Osteoblast (primary cell): ENCODE results near the gene NTRK3. TPM values are rescaled to one million over a fixed set of nuclear protein-coding genes. Genes with fewer than 3 reads are reported as not detected.
"Not testable (repeated sequence)": the region's sequence is repeated elsewhere in the genome, so short reads cannot be mapped to it uniquely, and the experiment has no call there.

Source experiments
- DNase-seq: peaks from one replicate; pipeline ENCODE4 v3.0.0; 2011; ENCODE audit warnings: low spot score, mixed read lengths; ENCODE audit not compliant: insufficient read length; ENCODE audit errors: missing footprints
- H2AFZ ChIP-seq: 2 replicates; pipeline ENCODE4 v1.6.0; 2011; ENCODE audit warnings: mild to moderate bottlenecking, low read length
- H3K27ac ChIP-seq: 2 replicates; pipeline ENCODE4 v1.5.1; 2011; ENCODE audit warnings: mild to moderate bottlenecking, low read depth, low read length, moderate library complexity
- H3K27me3 ChIP-seq: 2 replicates; pipeline ENCODE4 v1.6.0; 2012; ENCODE audit warnings: mild to moderate bottlenecking, control low read depth, inconsistent platforms, low read length, moderate library complexity; ENCODE audit not compliant: insufficient read depth
- H3K36me3 ChIP-seq: 2 replicates; pipeline ENCODE4 v1.5.1; 2011; ENCODE audit warnings: mild to moderate bottlenecking, low read length, control low read depth, moderate library complexity; ENCODE audit not compliant: insufficient read depth
- H3K4me1 ChIP-seq: 2 replicates; pipeline ENCODE4 v1.5.1; 2011; ENCODE audit warnings: mild to moderate bottlenecking, low read length, control low read depth, moderate library complexity; ENCODE audit not compliant: insufficient read depth
- H3K4me2 ChIP-seq: 2 replicates; pipeline ENCODE4 v1.6.0; 2011; ENCODE audit warnings: mild to moderate bottlenecking, low read length; ENCODE audit not compliant: insufficient read depth
- H3K4me3 ChIP-seq: fragments of 200-600 bp; sonication (generic); 3 replicates; pipeline ENCODE4 v1.5.1; 2012; ENCODE audit warnings: mild to moderate bottlenecking, low read length, inconsistent platforms; ENCODE audit not compliant: insufficient read depth
- H3K79me2 ChIP-seq: 2 replicates; pipeline ENCODE4 v1.6.0; 2012; ENCODE audit warnings: mild to moderate bottlenecking, low read length, control low read depth, inconsistent platforms; ENCODE audit not compliant: insufficient read depth
- H3K9me3 ChIP-seq: 2 replicates; pipeline ENCODE4 v1.5.1; 2011; ENCODE audit warnings: low read depth, low read length, control low read depth
- H4K20me1 ChIP-seq: 2 replicates; pipeline ENCODE4 v1.6.0; 2012; ENCODE audit warnings: mild to moderate bottlenecking, low read length, control low read depth; ENCODE audit not compliant: insufficient read depth
- CTCF ChIP-seq: IDR thresholded peaks from 2 replicates; pipeline ENCODE4 v1.5.1; 2011; ENCODE audit warnings: mild to moderate bottlenecking, low read depth, low read length, moderate library complexity; ENCODE audit errors: extremely low read depth
- total RNA-seq: library from RNA; depleted of rRNA; stranded (reverse); fragments of >200 nt; gene quantifications from 2 replicates; pipeline ENCODE4 v1.2.3, GENCODE V29; 2012

NTRK3 gene
- total RNA-seq, 1 donor: 0.72 TPM

DNA sequence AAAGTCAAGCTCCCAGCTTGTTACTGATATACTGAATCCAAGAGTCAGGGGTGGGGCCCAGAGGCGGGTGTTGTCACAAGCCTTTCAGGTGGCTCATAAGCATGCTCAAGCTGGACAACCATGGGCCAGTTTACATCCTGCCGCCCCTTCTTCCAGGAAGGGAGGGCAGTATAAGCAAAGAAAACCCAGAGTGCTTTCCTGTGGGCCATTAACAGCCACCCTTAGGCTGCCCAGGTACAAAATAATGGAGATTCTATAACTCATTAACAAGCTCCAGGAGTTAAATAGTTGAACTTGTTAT is 183.2 kb downstream of the NTRK3 start:
- H3K36me3 ChIP-seq: no peaks in the 10 kb centered on the region
- no peaks in the 10 kb centered on the region for H3K9me3 ChIP-seq
- H2AFZ ChIP-seq: no peak overlapping the region
- H3K4me2 ChIP-seq: no peak overlapping the region
- no peak overlapping the region for H3K27ac ChIP-seq
- no peaks in the 10 kb centered on the region for H3K79me2 ChIP-seq
- no peak for DNase-seq
- H3K4me1 ChIP-seq: no peaks in the 10 kb centered on the region
- no peaks in the 10 kb centered on the region for H3K27me3 ChIP-seq
- no peak for TF ChIP-seq CTCF
- H3K4me3 ChIP-seq: no peak overlapping the region
- no peaks in the 10 kb centered on the region for H4K20me1 ChIP-seq

DNA sequence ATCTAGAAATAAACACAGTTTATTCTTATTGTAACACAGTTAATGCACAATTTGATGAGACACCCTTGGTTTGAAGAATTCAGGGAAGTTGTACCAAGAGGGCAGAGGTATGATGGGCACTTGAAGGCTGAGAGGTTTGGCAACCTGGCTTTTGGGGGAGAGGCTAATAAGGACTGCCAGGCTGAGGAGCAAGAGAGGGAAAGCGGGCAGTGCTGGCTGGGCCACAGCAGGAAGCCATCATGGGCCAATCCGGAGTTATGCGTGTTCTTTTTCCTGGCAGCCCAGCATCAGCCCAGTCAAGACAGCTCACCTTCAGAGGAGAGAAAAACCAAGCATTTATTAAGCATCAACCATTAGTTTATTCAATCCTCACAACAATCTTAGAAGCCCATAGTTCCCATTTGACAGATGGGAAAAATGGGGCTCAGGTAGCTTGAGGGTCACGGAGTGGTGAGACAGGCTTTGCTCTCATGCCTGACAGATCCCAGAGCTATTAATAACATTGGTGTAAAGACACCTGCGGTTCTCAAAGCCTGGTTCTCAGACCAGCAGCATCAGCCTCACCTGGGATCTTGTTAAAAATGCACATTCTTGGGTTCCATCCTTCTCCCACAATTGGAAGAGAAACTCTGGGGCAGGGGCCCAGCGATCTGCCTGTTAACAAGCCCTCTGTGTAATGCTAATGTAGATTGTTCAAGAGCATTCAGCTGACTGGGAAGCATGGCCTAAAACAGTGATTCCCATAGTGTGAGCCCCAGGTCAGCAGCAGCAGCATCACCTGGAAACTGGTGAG is 183.7 kb downstream of the NTRK3 start:
- Histone ChIP-seq H3K4me3 (no peak overlapping the region), H3K36me3 (no peaks in the 10 kb centered on the region), H2AFZ (no peak overlapping the region), H3K79me2 (no peaks in the 10 kb centered on the region), H3K27me3 (no peaks in the 10 kb centered on the region), H3K9me3 (no peaks in the 10 kb centered on the region), H4K20me1 (no peaks in the 10 kb centered on the region), H3K27ac (no peak overlapping the region), H3K4me1 (no peaks in the 10 kb centered on the region), H3K4me2 (no peak overlapping the region)
- no peak for TF ChIP-seq CTCF
- DNase-seq: no peak

DNA sequence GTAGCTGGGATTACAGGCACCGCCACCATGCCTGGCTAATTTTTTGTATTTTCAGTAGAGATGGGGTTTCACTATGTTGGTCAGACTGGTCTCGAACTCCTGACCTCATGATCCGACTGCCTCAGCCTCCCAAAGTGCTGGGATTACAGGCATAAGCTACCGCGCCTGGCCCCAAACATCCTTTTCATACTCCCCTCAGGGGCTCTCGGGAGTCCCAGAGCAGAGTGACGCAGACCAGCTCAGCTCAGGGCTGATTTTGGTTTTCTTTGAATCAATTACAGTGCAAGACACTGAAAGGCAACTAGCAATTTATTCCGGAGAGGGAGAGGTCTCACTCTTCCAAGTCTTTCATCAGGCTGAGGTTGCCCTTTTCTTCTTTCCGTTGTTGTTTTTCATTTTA is 184.4 kb downstream of the NTRK3 start:
- not testable (repeated sequence) for H3K4me1 ChIP-seq, H3K4me2 ChIP-seq, H4K20me1 ChIP-seq, H3K79me2 ChIP-seq, DNase-seq, H3K27me3 ChIP-seq, H3K9me3 ChIP-seq, H2AFZ ChIP-seq, H3K4me3 ChIP-seq, H3K36me3 ChIP-seq, H3K27ac ChIP-seq

DNA sequence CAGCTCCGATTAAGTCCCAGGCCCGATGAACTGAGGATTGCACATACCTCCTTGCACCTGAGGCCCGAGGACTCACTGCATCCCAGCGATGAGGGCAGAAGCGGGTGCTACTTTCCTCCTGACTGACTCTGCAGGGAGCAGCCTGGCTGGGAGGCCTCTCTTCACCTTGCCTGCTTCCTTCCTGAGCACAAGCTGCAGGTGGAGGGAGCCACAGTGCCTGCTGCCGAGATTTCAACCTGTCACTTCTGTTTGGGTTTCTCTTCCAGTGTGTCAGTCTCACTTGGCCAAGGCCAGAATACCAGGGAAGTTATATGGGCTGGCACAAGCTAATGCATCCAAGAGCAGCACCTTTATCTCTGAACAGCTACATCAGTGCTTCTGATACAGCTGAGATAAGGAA is 185.4 kb downstream of the NTRK3 start:
- H3K4me1 ChIP-seq: no peaks in the 10 kb centered on the region
- no peak overlapping the region for H3K4me2 ChIP-seq
- H3K9me3 ChIP-seq: no peaks in the 10 kb centered on the region
- no peak overlapping the region for H3K27ac ChIP-seq
- no peaks in the 10 kb centered on the region for H3K79me2 ChIP-seq
- TF ChIP-seq CTCF: no peak
- H2AFZ ChIP-seq: no peak overlapping the region
- no peaks in the 10 kb centered on the region for H3K36me3 ChIP-seq
- no peak overlapping the region for H3K4me3 ChIP-seq
- DNase-seq: no peak
- H4K20me1 ChIP-seq: no peaks in the 10 kb centered on the region
- no peaks in the 10 kb centered on the region for H3K27me3 ChIP-seq
